HG03565 (cell line): ENCODE data around the gene MAN2A2.
"Not testable (repeated sequence)": the region's sequence is repeated elsewhere in the genome, so short reads cannot be mapped to it uniquely, and the experiment has no call there.

Experiments used
- ATAC-seq: cut with Tn5 transposase; IDR thresholded peaks from one replicate; pipeline ENCODE4 v1.9.1; 2021; ENCODE audit warnings: mild to moderate bottlenecking, moderate library complexity; ENCODE audit not compliant: unreplicated experiment

Gene MAN2A2

DNA sequence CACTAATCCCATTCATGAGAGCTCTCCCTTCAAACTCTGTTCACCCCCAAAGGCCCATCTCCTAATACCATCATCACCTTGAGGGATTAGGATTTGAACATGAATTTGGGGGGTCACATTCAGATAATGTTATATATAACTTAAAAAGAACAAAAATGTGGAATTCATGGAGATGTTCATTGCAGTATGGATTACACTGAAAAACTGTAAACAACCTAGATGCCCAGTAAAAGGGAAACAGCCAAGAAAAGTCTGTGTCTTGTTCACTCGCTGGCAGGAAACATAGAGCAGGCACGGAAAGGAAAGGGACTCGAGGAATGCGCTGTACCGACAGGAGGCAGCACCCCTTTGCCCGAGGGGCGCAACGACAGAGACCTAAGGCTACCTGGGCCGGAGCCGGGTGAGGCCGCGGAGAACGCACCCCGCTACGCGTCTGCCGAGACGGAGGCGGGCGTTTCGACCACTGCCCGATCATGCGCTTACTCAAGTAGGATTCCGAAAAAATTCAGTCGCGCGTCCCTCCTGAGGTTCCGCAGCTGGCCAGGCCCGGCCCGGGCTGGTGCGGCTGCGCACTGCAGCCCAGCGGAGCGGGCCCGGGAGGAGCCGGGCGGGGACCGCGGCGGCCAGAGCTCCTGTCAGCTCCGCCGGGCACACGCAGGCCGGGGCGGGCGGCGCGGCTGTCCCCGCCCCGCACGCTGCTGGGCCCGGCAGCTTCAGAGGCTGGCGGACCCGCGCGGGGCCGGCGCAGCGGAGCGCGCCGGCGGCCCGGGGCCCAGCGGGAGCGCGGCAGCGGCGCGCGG lies 862 bp upstream of the MAN2A2 start:
- ATAC-seq: peak; percentile 63

DNA sequence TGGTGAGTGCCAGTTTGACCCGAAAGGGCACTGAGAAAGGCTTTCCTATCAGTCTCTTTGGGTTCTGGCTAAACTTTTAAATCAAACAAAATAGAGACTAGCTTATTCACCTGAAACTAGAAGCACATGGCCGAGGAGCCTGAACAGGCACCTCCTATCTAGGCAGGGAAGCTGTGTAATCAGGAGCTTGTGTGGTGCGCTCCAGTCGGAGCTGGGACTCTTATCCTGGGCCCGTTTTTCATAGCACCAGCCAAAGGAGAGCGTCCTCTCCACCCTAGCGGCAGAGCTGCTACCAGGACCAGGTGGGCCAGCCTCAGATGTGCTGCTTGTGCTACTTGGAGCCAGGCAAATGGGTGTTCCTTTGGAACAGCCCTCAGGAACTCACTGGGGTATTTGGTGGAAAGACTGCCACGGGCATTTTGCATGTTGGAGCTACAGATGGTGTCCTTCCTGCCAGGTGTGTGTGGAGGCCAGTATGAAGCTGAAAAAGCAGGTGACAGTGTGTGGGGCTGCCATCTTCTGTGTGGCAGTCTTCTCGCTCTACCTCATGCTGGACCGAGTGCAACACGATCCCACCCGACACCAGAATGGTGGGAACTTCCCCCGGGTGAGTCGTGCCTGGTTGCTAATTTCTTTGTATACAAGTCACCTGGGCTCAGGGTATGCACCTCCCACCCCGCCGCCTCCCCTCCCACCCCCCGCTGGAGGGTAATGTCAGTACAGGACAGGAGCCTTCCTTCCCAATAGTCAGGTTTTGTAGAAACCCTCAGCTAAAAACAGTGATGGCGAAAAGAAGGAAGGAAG lies 833 bp downstream of the MAN2A2 start:
- no peak for ATAC-seq

DNA sequence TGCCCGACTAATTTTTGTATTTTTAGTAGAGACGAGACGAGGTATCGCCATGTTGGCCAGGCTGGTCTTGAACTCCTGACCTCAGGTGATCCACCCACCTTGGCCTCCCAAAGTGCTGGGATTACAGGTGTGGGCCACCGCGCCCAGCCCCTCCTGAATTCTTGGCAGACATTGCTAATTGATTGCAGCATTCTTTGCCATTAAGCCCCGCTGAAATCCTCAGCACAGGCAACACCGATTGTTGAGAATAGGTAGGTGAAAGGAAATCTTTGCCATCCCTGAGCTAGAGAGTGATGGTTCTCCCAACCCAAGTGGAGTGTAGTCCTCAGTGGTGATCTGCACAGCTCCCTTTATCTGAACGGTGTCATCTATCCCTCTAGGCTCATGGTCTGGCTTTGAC lies 1.6 kb downstream of the MAN2A2 start:
- no peak for ATAC-seq

DNA sequence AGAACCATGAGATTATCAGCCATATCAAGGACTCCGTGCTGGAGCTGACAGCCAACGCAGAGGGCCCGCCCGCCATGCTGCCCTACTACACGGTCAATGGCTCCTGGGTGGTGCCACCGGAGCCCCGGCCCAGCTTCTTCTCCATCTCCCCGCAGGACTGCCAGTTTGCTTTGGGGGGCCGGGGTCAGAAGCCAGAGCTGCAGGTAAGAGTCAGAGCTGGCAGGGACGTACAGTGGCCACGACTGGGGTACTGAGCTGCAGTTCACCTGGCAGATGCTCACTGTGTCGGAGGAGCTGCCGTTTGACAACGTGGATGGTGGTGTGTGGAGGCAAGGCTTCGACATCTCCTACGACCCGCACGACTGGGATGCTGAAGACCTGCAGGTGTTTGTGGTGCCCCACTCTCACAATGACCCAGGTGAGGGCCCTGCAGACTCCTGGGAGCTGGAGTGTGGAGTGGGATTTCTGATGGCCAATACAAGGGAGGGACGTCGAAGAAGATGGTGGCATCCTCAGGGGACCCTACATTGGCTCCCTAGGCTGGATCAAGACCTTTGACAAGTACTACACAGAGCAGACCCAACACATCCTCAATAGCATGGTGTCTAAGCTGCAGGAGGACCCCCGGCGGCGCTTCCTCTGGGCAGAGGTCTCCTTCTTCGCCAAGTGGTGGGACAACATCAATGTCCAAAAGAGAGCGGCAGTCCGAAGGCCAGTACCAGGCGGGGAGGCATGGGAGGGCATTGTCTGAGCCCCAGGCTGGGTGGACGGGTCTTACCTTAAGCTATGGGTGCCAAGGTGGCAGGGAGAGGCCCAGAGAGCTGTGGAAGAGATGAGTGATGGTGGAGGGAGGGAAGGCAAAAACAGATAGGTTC lies 2.4 kb downstream of the MAN2A2 start:
- no peak for ATAC-seq

DNA sequence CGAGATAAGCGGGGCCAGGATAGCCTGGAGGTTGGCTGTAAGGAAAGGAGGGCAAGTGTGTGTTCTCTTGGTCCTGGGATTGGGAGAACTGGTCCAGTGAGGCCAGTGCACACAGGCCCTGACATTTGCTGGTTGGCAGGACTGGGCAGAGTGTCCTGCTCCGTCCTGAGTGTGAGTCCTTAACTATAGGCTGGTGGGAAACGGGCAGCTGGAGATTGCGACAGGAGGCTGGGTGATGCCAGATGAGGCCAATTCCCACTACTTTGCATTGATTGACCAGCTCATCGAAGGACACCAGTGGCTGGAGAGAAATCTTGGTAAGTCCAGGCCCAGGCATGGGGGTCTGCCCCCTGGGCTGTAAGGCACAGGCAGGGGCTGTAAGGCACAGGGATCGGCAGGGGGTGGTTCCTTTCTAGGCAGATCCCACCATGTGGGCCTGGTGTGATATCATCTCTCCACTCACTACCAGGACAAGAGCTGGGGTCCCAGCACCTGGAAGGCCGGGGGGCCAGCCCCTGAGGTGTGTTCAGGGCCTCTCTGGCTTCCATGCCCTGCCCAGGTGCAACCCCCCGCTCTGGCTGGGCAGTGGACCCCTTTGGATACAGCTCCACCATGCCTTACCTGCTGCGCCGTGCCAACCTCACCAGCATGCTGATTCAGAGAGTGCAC lies 3.2 kb downstream of the MAN2A2 start:
- ATAC-seq: no peak

DNA sequence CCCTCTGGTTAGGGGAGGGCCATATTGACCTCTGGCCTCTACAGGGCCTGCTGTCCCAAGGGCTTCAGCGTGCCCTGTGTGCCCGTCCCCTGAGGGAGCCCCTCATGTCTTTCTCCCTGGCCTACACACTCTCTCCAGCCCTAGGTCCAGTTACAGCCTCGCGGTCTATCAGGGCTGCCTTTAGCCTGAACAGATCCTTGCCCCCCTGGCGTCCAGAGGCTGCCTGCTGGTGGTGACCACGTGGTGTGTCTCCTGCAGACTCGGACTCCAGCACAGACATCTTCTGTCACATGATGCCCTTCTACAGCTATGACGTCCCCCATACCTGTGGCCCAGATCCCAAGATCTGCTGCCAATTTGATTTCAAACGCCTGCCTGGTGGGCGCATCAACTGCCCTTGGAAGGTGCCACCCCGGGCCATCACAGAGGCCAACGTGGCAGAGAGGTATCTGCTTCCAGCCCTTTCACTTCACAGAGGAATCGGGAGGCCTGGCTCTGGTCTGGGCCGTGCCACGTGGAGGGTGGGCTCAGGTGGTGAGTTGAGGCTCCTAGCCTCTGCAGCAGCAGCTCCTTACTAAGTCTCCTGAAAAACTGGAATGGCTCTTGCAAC lies 4.1 kb downstream of the MAN2A2 start:
- no peak for ATAC-seq

DNA sequence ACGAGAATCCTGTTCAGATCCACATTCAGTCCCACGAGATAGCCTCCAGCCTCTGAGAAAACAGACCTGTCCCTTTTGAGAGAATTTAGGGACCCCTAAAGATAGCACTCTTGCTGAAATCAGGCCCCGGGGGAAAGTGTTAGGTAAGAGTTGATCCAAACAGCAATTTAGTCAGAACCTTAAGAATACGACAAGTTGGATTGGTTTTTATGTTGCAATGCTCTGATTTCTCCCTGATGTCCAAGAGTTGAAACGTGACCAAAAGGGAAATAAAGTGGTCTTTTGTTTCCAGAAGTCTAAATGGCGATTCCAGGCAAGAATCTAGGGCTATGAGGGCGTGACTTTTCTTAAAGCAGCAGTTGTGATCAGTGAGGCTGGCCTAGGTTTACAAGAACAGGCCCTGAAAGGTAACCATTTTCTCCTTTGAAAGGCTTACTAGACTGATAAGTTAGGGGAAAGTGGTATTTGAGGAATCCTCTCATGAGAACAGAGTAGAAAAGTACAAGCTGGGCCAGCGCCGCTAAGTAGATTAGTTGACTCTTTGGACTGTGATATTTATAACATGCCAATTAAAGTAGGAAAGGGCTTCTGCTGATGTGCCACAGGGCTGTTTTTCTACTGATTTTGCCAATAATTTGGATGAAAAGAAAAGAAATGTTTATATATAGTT lies 4.9 kb downstream of the MAN2A2 start:
- no peak for ATAC-seq

DNA sequence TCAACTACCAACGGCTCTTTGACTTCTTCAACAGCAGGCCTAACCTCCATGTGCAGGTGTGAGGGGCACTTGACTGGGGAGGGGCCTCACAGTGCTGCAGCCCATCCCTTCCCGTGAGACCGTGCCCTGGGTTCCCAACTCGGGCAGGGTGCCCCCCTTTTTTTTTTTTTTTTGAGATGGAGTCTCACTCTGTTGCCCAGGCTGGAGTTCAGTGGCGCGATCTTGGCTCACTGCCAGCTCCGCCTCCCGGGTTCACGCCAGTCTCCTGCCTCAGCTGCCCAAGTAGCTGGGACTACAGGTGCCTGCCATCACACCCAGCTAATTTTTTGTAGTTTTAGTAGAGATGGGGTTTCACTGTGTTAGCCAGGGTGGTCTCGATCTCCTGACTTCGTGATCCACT lies 6.3 kb downstream of the MAN2A2 start:
- ATAC-seq: not testable (repeated sequence)

DNA sequence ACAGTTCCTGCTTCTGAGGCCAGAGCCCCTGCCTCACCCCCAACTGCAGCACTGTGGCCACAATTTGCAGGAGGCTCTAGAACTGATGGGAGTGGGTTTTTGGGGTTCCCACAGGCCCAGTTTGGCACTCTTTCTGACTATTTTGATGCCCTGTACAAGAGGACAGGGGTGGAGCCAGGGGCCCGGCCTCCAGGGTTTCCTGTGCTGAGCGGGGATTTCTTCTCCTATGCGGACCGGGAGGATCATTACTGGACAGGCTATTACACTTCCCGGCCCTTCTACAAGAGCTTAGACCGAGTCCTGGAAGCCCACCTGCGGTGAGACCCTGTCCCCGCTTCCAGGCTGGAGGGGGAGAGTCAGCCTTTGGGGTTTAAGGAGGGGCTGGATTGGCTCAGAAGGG lies 6.9 kb downstream of the MAN2A2 start:
- ATAC-seq: no peak

DNA sequence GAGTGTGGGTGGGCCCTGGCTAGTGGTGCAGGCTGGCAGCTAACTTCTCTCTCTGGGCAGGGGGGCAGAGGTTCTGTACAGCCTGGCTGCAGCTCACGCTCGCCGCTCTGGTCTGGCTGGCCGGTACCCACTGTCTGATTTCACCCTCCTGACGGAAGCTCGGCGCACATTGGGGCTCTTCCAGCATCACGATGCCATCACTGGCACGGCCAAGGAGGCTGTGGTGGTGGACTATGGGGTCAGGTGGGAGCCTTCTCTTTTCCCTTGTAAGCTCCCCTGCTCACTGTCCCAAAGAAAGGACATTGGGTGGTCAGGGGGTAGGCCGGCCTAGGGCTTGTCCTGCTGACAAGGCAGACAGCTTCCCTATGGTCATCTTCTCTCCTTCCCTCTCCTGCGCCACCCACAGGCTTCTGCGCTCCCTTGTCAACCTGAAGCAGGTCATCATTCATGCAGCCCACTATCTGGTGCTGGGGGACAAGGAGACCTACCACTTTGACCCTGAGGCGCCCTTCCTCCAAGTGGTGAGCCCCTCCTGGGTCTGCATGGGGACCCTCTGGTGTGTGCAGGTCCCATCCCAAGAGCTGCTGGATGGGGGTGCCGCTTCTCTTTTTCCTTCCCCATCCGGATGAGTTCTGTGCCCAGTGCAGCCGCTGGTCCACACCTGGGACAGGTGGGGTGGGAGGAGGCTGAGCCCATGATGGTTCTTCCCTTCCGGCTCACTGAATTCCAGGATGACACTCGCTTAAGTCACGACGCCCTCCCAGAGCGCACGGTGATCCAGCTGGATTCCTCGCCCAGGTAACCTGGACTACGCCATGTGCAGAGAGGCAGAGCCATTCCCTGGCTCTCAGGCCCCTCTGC lies 7.6 kb downstream of the MAN2A2 start:
- ATAC-seq: no peak

DNA sequence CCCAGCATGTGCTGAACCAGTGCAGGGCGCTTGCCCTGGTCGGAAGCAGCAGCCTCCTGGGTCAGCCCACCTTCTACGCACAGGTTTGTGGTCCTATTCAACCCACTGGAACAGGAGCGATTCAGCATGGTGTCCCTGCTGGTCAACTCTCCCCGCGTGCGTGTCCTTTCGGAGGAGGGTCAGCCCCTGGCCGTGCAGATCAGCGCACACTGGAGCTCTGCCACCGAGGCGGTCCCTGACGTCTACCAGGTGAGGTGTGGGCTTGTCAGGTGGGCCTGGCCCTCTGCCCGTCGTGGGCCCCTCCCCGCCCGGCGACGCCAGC lies 8.2 kb downstream of the MAN2A2 start:
- no peak for ATAC-seq

DNA sequence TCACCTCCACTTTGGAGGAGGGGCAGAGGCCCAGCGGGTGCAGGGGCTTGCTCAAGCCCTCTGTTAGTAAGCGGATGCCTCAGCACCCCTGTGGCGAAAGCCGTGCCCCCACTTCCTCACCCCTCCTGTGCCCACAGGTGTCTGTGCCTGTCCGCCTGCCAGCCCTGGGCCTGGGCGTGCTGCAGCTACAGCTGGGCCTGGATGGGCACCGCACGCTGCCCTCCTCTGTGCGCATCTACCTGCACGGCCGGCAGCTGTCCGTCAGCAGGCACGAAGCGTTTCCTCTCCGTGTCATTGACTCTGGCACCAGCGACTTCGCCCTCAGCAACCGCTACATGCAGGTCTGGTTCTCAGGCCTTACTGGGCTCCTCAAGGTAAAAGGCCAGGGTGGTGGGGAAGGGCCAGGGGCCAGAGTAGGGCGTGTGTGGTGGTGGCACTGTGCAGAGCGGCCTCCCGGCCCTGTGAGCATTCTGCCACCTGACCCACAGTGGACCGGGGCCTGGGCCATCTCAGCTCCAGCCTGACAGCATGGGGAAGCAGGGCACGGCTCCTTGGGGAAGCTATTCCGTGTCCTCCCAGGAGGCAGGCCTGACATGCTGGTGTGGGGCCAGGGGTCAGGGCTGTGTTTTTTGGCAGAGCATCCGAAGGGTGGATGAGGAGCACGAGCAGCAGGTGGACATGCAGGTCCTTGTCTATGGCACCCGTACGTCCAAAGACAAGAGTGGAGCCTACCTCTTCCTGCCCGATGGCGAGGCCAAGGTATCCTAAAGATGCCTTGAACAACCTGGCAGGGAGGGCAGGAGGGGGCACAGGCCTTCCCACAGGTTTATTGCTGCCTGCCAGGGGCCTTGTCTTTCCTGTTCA lies 9.0 kb downstream of the MAN2A2 start:
- ATAC-seq: no peak

DNA sequence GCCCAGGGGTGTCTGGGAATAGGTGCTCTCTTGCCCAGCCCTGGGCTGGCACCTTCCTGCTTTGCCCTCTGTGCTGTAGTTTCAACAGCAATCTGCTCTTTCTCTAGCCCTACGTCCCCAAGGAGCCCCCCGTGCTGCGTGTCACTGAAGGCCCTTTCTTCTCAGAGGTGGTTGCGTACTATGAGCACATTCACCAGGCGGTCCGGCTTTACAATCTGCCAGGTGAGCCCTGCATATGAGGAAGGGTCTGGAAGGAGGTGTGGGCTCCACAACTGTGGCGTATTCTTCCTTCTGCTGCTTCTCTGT lies 9.6 kb downstream of the MAN2A2 start:
- ATAC-seq: no peak

DNA sequence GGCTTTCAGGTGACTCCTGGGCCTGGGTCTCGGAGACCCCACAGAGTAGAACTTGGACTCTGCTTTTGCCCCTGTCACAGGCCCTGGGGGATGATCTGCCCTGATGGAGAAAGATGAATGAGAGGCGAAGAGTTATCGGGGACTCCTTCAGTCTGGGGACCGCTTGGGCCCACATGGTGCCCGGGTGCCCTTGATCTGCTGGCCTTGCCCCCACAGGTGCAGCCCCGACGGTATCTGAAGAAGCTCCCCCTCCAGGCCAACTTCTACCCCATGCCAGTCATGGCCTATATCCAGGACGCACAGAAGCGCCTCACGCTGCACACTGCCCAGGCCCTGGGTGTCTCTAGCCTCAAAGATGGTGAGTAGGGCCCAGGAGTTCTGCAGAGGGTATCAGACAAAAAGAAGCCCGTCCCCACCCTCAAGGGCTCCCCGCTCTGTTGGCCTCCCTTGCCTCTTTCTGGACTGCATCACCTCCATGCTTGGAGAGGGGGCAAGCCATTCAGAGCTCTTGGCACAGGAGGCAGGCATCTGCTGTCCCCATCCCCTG lies 10.4 kb downstream of the MAN2A2 start:
- ATAC-seq: no peak

DNA sequence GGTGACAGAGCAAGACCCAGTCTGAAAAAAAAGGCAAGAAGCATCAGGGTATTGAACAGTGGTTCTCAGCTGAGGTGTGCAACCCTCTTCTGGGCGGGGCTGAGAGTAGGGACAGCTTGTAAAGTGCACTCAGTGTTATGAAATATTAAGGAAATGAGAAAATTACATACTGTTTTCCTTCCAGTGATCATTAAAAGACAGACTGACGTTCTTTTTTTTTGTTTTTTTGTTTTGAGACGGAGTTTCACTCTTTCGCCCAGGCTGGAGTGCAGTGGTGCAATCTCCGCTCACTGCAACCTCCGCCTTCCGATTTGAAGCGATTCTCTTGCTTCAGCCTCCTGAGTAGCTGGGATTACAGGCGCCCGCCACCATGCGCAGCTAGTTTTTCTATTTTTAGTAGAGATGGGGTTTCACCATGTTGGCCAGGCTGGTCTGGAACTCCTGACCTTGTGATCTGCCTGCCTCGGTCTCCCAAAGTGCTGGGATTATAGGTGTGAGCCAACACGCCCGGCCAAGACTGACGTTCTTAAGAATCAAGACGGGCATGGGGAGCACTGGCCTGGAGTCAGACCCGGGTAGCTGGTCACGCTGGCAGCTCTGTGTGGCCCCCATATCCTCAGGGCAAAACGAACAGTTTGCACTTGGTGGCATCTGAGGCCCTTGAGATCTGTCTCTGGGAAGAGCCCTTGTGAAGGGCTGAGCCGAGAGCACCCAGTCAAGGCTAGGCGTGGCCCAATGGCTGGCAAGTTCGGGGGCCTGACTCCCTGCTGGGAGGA lies 11.4 kb downstream of the MAN2A2 start:
- ATAC-seq: no peak

DNA sequence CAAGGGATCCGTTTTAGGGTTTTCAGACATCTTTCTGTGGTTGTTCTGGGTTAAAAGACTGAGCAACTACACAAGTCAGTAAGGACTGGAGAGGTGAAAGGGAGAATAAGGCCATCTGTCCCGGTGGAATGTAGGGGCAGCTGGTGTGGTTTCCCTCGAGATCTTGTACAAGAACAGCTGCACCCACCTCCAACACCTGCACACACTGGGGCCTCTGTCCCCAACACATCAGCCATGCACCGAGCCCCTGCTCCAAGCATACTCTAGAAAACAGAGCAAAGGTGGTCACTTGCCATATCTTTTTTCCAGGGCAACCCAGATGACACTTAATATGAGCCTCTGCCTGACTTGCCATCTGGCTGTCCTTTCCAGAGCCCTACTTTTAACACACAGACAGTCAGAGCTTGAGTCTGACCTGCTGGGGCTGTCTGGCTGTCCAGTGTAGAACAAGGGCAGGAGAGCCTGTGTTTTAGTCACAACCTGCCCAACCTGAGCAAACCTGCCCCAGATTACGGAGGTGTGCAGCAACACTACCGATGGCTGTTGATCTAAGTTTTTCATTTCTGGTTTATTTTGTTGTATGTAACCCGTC lies 12.2 kb downstream of the MAN2A2 start:
- no peak for ATAC-seq
